ENCODE results near the gene ITPR2.

DNA sequence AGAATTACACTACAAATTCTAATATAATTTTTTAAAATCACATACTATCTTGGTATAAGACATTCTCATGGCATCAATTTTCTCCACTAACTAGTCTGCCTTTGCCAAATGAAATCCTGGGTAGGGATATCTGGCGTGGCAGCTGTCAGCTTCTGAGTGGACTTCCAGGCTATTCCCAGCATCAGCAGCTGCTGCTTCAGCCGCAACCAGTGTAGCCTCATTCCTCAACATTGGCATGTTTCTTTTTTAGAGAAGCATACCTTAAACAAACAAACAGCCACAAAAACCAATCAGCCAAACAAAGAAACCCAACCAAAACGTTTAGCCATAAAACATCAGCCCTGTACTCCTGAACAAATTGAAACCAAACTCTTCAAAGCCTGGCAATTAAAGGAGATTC lies 401.8 kb downstream of the ITPR2 start:
- TF ChIP-seq, protein P1, sequence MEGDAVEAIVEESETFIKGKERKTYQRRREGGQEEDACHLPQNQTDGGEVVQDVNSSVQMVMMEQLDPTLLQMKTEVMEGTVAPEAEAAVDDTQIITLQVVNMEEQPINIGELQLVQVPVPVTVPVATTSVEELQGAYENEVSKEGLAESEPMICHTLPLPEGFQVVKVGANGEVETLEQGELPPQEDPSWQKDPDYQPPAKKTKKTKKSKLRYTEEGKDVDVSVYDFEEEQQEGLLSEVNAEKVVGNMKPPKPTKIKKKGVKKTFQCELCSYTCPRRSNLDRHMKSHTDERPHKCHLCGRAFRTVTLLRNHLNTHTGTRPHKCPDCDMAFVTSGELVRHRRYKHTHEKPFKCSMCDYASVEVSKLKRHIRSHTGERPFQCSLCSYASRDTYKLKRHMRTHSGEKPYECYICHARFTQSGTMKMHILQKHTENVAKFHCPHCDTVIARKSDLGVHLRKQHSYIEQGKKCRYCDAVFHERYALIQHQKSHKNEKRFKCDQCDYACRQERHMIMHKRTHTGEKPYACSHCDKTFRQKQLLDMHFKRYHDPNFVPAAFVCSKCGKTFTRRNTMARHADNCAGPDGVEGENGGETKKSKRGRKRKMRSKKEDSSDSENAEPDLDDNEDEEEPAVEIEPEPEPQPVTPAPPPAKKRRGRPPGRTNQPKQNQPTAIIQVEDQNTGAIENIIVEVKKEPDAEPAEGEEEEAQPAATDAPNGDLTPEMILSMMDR (IDR thresholded peaks at IDR 0.05) = no peak
- TF ChIP-seq POLR2A (IDR thresholded peaks at IDR 0.05) = no peak

Measured in adrenal gland (tissue), 5 donors.